Activated CD4-positive, alpha-beta T cell treated with anti-CD3 and anti-CD28 coated beads, Interleukin-2, amount 50 U/mL, for 1 hour (primary cell): Measurements from ENCODE around the gene MLLT6.

ENCODE experiments used
- DNase-seq: peaks from one replicate; pipeline ENCODE4 v3.0.0-alpha.2; 2020

Gene MLLT6

DNA sequence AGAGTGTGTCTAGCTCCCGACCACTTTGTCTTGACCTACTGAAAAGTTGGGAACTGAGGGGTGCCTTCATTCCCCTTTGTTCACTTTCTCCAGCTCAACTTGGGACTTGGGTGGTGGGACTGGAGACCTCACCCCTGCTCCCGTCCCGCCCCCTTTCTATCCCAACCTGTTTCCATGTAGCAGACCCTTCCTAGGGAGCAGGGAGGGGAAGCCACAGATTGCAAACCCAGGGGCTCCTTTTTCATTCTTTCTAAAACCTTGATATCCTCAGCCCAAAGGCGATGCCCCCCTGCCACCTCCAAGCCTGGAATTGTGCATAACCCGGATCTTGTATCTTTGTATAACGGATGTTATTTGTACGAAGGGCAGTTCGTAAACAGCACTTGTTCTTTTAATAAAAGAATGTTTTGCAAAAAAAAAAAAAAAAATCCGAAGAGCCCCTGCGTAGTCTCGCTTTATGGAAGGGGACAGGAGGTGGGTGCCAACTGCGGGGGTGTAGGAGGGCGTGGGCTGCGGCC lies 24.4 kb downstream of the MLLT6 start:
- DNase-seq, result no peak

DNA sequence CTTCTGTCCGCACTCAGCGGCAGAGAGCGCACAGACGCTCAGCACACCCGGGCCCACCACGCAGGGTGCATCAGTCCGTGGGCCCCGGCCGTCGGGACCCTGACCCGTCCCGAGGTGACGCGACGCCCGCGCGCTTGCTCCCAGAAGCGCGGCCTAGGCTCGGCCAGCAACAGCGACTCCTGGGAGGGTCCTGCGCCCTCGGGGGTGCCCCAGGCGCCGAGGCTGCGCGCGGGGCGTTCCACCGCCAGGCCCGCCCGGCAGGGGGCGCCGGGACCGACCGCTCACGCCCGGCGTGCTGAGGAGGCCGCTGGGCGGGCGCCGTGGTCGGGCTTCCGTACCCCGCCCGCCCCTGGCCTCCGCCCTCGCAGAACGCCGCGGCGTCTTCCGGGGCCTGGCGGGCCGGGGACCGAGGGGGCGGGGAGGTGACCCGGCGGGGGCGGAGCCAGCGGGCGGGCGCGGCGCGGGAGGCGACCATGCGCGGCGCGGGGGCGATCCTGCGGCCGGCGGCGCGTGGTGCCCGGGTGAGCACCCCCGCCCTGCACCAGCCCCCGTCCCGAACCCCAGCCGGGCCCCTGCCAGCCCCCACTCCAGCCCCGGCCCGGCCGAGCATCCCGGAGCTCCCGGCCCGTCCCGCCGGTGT lies 24.9 kb downstream of the MLLT6 start, which contains the start of gene CISD3:
CISD3 (plus strand) TSS at position 456 of the 640 bp plus-strand sequence; CDS start at position 474, 18 bp downstream.
- DNase-seq, result peak; percentile 80

DNA sequence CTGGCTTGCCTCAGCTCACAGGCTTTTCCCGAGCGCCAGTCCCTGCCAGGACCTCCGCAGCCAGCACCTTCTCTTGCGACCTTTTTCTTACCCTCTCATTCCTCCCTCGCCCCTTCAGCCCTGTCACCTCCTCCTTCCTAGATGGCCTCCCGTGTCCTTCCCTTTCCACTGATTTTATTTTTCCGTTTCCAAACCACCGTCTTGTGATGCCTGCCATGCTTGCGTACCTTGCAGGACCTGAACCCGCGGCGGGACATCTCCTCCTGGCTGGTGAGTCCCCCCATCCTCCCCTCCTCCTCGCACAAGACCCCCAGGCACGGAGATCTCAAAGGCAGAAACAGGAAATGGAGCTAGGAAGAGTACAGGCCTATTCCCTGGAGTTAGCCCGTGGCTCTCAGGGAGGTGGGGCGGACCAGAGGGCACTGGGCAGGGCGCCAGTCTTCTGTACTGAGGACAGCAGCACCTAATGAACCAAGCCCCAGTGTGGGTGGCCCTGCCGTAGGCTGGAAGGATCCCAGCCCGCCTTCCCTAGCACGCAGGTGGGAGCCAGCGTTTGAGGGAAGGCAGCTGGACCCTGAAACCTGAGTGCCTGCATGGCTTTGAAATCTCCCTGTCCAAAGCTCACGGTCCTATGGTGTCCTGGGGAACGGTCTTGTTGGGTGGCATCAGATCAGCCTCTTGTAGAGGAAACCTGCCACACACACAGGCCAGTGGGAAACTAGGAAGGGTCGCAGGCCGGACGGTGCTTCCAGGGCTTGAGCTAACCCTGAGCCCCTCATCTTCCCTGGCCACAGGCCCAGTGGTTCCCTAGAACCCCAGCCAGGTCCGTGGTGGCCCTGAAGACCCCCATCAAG lies 25.7 kb downstream of the MLLT6 start:
- no peak for DNase-seq

DNA sequence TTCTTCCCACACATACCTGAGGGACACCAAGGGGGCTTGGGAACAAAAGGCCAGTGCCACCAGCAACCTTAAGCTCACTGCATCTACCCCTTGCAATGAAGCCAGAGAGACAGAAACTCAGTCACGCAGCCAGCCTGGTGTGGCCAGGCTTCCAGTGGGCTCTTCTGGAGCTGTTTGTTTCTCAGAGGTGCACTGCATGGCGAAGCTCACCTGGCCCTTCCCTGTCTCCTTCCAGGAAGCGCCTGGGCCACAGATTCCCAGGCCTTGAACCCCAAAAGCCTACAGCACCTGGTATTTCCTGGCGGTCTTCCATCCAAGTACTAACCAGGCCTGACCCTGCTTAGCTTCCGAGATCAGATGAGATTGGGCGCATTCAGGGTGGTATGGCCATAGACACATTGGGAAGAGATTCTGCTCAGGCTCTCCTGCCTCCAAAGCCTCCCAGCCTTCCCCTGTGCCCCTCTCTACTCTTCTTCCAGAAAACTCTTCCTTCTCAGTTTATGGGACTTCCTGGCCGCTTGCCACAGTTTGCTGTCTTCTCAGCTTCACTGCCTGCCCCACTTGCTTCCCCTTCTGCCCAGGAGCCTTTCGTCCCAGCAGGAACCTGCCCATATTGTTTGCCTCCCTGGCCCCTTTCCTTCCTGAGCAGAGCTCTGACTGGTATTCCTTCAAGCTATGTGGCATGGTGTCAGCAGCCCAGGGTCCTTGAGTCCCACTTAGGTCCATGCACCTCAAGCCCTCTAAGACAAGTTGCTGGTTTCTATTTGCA lies 26.6 kb downstream of the MLLT6 start:
- DNase-seq, result no peak

DNA sequence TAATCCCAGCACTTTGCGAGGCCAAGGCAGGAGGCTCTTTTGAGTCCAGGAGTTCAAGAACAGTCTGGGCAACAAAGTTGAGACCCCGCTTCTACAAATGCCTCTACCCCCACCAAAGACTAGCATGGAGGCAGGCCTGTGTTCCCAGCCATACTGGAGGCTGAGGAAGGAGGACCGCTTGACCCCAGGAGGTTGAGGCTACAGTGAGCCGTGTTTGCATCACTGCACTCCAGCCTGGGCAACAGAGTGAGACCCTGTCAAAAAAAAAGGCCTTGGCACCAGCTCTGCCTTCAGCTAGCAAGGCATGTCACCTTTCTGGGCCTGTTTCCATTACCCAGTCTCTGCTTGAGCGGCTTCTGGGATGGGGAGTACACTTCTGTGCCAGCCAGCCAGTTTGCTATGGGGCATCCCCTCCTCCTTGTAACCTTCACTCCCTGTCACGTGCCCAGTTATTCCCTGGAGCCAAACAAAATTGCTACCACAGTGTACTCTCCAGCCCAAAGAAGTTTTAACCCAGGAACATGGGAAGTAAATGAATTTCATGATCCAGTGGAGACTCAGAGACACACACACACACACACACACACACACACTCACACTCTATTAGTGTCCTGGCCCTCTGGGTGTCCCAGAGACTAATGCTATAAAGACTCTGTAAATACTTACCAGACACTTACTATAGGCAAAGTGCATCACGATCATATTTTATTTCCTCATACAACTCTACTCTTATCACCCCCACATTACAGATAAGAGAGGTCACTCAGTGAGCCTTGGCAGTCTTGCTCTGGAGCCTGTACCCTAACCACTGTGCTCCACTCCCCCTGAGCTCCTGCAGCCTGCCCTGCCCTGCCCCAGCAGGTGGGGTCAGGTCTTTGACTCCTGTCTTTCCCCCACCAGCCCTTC lies 27.6 kb downstream of the MLLT6 start:
- no peak for DNase-seq

DNA sequence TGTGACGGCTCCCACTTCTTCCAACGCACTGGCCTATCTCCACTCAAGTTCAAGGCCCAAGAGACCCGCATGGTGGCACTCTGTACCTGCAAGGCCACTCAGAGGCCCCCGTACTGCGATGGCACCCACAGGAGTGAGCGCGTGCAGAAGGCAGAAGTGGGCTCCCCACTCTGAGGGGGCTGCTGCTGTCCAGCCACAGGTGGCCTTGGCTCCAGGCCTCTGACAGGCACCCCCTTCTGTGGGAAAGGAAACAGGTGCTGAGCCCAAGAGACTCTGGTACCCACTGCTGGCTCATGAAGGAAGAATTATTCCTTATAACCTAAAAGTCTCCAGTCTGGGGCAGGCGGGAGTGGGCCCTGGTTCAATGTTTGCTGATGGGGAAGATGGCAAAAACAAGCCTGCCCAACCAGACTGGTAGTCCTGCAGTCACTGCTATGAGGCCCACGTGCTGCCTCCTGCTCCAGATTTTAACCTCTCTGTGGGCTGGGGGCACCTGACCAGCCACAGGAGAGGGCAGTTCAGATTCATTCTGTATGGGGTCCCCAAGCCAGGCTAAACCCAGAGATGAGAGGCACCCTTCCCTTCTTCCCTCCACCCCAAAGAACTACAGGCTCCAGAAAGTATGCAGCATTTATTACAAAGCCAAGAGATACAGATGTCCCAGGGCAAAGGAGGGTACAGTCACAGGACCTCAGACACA lies 28.4 kb downstream of the MLLT6 start:
- no peak for DNase-seq

DNA sequence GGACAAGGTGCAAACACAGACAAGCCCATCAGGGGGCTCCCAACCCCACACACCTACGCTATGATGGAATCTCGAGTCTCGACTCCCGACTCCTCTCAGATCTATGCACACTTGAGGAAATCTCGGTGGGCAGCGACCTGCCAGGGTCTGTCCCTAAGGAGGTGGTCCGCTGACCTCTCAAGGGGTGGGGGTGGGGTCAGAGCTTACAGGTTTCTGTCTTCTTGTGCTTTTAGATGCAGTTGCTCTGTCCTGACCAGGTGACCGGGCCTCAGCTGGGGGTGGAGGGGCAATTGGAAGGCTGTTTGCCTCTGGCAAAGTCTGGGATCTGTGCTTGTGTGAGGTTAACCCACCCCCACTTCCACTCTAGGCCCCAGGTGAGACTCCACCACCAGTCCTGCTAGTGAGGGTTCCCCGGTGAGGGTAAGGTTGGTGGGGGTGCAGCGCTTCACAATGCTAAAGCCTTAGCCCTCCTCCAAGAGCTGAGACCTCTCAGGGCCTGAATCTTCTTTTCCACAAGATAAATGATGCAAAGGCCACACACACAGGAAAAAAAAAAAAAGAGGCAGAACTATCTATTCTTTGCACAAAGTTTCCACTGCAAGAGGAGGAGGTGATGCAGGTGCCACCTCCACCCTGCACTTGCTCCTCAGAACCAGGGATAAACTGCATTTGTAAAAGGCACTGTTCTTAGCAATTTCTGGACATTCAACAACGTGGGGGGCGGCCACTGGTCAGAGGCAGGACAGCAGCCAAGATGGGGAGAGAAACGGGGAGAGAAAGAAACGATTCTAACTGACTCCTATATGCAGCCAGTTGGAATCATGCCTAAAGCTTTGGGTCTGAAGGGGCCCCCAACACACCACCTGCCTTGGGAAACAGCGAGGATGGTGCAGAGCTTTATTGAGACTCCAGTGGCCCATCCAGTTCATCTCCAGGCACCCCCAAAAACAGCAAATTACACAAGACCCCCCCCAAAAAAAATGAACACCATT lies 29.2 kb downstream of the MLLT6 start:
- no peak for DNase-seq

DNA sequence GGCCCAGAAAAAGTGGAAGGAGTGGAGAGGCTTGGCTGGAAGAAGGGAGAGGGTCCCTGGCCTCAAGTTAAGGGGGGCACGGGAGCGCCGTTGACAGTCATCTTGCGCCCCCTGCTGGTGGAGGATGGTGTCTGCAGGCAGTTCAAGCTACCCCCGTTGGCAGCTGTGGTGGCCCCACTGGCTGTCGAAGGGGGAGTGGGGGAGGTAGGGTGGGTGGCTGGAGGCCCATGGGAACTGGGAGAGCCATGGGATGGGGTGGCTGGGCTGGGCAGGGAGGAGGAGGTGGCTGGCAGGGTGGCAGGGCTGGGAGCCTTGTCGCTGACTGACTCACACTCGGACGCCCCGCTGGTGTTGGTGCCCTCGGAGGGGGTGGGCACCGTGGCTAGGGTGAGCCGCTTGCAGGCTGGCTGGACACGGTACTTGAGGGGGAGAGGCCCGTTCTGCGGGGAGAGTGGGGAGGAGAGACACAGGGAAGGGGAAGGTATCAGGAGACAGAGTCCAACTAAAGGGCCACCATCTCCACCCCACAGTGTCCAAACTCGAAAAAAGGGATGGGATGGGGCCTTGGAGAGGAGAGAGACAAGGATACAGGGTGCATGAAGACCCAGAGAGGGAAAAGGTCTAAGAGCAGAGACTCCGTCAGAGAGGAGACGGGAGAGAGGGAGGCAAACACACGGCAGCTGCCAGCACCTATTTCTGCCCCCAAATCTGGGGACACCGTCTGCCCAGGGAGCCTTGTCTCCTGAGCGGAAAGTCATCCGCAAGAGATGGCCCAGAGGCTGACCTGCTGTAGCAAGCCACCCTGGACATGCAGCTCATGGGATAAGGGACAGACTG lies 30.3 kb downstream of the MLLT6 start:
- peak; percentile 77 for DNase-seq

DNA sequence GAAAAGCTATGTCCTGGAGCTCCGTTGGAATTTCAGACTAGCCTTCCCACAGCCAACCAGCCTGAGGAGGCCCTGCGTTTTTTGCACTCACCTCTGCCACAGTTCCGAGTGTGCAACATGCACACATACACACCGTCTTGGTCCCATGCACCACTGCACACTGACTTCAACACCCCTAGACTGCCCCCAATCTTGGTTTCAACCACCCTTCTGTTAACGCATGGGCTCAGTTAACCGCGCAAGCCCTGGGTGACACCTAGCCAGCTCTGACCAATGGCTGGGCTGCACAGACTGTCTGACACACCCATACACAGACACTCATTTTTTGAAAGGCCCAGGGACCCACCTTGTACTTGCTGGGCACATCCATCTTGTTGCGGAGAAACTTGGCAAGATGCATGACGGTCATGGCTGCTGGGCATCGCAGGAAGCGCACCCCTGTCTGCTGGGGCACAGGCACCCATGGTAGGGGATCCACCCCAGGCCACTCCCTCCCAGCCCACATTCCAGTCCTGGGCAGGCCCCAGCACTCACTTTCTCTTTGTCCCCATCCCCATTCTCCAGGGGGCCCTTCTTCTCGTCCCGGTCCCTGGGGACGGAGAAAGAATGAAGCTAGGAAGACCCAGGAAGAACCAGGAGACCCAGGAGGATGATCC lies 33.1 kb downstream of the MLLT6 start:
- no peak for DNase-seq

DNA sequence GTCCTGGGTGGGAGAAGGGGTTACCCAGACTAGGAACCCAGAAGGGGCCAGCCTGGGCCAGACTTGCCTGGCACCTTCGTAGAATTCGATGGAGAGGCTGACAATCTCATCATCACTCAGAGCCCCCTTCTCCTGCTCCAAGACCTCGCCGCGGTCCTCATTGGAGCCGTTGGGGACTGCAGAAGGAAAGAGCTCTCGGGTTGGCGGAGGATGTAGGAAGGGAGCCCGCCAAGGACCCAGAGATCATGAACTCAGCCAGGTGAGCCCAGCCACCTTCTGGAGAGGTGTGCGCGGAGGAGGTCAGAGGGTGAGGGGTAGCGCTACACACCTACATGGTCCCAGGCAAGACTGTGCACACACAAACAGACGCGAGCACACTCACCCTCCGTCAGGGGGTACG lies 33.6 kb downstream of the MLLT6 start:
- no peak for DNase-seq

DNA sequence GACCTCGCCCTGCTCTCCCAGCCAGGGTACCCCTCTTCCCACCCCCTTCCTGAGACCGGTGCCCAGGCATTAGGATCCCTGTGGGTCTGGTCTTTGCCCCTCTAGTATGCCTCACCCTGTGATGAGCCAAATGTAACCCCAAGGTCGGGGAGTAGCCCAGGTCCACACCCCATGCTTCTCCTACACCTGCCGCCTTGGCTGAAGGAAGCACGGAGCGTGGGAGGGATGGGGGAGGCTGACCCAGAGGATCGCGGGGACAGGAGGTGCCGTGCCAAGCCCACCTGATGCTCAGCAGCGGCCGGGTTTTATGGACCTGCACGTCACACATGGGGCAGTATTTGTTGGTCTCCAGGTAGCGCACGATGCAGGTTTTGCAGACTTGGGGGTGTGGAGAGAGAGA lies 34.2 kb downstream of the MLLT6 start:
- DNase-seq, result no peak

DNA sequence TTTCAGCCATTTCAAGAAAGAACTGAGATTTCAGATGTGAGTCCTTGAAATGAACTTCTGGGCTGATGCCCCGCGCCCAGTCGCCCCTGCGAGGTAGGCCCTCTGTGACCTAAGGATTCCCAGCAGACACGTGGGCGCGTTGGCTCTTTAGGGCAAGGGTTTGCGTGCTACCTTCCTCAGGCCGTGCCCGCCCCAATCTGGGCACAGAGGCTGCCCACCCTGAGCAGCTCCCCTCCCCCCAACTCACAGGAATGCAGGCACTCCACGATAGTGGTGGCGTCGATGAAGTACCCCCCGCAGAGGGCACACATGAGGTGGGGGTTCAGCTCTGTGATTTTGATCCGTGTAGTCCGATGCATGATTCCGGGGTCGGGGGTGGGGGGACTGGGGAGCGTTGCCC lies 35.0 kb downstream of the MLLT6 start:
- no peak for DNase-seq

DNA sequence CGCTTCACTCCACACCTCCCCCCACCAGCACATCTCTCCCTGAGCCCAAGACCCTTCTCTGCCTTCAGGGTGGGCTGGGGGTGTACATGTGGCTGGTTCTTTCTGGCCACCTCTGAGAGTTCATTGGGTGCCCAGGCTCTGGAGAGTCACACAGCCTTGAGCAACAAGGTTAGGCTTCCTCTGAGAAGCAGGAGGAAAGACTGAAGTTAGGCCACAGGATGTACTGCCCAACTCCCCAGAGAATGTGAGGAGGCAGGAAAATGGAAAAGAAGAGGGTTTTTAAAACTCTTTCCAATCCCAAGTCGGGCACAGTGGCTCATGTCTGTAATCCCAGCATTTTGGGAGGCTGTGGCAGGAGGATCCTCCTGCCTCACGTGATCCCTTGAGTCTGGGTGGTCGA lies 35.7 kb downstream of the MLLT6 start:
- DNase-seq, result no peak

DNA sequence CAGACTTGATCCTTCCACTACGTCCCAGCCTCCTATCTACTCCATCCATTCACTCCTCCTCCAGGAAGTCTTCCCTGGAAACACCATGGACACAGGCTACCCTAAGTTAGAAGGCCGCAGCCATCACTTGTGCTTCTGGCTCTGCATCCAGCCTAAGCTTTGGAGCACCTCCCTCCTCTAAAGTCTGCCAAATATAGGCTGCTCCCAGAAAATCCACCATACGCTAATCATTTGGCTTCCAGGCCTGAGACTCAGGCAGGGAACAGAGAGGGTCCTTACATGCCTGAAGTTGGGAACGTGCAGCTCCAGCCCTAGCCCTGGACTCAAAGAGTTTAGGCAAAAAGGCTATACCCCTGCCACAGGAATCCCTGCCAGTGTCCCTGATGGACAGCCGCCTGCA lies 36.4 kb downstream of the MLLT6 start:
- DNase-seq, result no peak

DNA sequence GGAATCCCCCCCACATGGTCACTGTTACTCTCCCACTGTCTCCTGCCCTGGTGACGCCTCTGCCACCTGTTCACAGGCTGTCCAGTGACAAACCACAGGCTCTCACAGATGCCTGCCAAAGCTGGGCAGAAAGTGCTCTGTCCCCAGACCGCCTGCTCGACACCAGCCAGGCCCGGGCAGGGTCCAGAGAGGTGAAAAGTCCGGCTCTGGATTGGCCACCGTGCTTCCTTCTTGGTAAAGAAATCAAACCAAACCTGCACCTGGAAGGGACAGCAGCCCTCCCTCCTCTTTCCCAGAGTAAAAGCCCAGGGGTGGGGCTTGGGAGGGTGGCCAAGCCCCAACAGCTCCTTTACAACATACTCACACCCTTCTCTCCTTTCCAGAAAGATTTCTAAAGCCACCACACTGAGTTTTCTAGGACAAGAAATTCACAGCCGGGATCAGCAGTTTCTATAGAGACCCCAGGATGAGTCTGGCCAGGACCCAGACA lies 36.9 kb downstream of the MLLT6 start:
- no peak for DNase-seq

DNA sequence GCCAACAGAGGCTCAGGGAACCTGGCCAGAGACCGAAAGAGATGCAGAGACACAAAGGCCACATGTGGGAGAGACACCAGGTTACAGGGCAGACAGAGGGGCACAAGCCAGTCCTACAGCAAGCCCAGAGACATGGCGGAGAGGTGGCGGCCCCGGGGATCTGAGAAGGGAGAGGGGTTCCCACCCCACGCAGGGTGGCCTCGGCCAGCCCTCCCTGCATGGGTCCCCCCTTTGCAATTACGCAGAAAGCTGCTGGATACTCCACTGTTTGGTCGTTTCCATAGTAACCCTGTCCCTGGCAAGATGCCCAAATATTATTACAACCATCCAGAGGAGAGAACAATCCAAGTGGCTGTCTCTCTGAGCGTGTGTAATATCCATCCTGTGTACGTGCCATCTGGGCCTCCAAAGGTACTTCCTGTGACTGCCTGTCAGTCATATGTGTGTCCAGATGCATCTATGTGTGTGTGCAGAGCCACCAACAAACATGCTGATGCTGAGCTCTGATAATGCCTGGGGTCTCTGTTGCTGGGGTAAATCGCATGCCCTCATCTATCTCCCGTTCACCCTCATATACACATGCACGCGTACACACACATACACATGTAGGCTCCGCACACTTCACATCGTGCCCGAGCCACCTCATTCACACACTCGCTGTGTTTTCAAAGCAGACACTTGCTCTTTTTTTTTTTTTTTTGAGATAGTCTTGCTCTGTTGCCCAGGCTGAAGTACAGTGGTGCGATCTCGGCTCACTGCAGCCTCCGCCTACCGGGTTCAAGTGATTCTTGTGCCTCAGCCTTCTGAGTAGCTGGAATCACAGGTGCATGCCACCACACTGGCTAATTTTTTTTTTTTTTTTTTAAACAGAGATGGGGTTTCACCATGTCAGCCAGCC lies 37.6 kb downstream of the MLLT6 start:
- DNase-seq, result no peak

DNA sequence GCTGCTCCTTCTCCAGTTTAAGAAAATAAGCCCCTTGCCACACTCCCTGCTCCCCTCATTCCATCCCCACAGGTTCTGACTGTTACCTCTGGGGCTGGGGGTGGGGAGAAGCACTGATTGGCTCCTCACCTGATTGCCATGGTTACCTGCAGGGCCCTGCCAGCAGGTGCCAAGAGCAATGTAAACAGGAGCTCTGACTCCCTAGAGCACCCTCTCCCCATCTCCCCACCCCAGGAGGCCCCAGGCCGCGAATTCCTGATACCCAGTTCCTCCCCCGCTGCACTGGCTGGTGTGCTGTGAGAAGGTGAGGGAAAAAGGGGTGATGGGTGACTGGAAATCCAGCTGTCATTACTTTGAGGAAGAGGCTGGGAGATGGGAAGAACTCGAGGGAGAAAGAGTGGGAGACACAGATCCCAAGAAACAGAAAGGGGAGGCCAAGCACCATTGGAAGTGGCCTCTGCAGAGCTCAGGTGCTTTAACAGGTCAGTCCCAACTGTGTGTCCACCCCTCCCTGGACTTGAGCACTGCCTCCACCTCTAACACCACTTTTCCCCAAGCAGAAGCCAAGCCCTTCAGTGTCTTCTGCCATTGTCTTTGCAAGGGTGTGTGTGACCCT lies 38.6 kb downstream of the MLLT6 start:
- no peak for DNase-seq
